WTC11 (cell line): ENCODE data around the gene LDLRAD4. TPM values are rescaled to one million over a fixed set of nuclear protein-coding genes. Genes with fewer than 3 reads are reported as not detected.

Experiments
- ATAC-seq: fragments of 200-7000 bp; cut with Tn5 transposase; 2 replicates; pipeline ENCODE4 v1.10.0; 2021; ENCODE audit warnings: mild to moderate bottlenecking, moderate library complexity
- CTCF ChIA-PET: fragments of 300-600 bp; sonication (Branson Sonifier 250); formaldehyde crosslinking; loops from one replicate; lab custom pipeline; 2021; ENCODE audit warnings: antibody characterized with exemption; lab: Charles Lee
- POLR2A ChIA-PET: fragments of 350-600 bp; sonication (Branson Sonifier 250); formaldehyde crosslinking; loops from one replicate; lab custom pipeline; 2021; ENCODE audit warnings: antibody characterized with exemption; lab: Charles Lee
- DNase-seq: peaks from one replicate; pipeline ENCODE4 v3.0.0; 2021; ENCODE audit warnings: low spot score
- H3K27ac Mint-ChIP-seq: 2 replicates; pipeline ENCODE4 v1.8.0; 2021; ENCODE audit warnings: mixed read lengths
- H3K27me3 Mint-ChIP-seq: 2 replicates; pipeline ENCODE4 v1.8.0; 2021; ENCODE audit warnings: low read depth, mild to moderate bottlenecking, moderate library complexity, mixed read lengths
- H3K36me3 Mint-ChIP-seq: 2 replicates; pipeline ENCODE4 v1.8.0; 2021; ENCODE audit warnings: mixed read lengths
- H3K4me1 Mint-ChIP-seq: 2 replicates; pipeline ENCODE4 v1.8.0; 2022; ENCODE audit warnings: mixed read lengths
- H3K4me3 Mint-ChIP-seq: 2 replicates; pipeline ENCODE4 v1.8.0; 2021; ENCODE audit warnings: mild to moderate bottlenecking, moderate library complexity, mixed read lengths
- H3K9me3 Mint-ChIP-seq: 2 replicates; pipeline ENCODE4 v1.8.0; 2021; ENCODE audit warnings: mixed read lengths
- CREM ChIP-seq: sonication (generic); formaldehyde crosslinking; IDR thresholded peaks from 2 replicates; pipeline ENCODE4 v1.8.1; 2022; ENCODE audit warnings: mild to moderate bottlenecking, missing genetic modification reagents, moderate library complexity
- ETV6 ChIP-seq: sonication (generic); formaldehyde crosslinking; IDR thresholded peaks from 2 replicates; pipeline ENCODE4 v1.8.1; 2022; ENCODE audit warnings: mild to moderate bottlenecking, missing genetic modification reagents
- FOXK1 ChIP-seq: sonication (generic); formaldehyde crosslinking; IDR thresholded peaks from 2 replicates; pipeline ENCODE4 v1.8.0; 2022; ENCODE audit warnings: mild to moderate bottlenecking, moderate library complexity, missing genetic modification reagents
- GRHL2 ChIP-seq: fragments of 250-450 bp; sonication (Bioruptor Pico); IDR thresholded peaks from 2 replicates; pipeline ENCODE4 v1.8.0; 2022; ENCODE audit warnings: mild to moderate bottlenecking, moderate library complexity; ENCODE audit not compliant: insufficient replicate concordance, severe bottlenecking
- JAZF1 ChIP-seq: fragments of 250-450 bp; sonication (Bioruptor Pico); IDR thresholded peaks from 2 replicates; pipeline ENCODE4 v1.9.0; 2021; ENCODE audit warnings: moderate library complexity, mild to moderate bottlenecking, inconsistent platforms
- MYBL2 ChIP-seq: sonication (generic); formaldehyde crosslinking; IDR thresholded peaks from 2 replicates; pipeline ENCODE4 v1.8.1; 2023; ENCODE audit warnings: mild to moderate bottlenecking, moderate library complexity, missing genetic modification reagents
- PREB ChIP-seq: sonication (generic); formaldehyde crosslinking; IDR thresholded peaks from 2 replicates; pipeline ENCODE4 v1.8.1; 2022; ENCODE audit warnings: mild to moderate bottlenecking, missing genetic modification reagents, moderate library complexity, borderline replicate concordance
- TEAD1 ChIP-seq: sonication (generic); formaldehyde crosslinking; IDR thresholded peaks from 2 replicates; pipeline ENCODE4 v1.8.0; 2022; ENCODE audit warnings: mild to moderate bottlenecking, missing genetic modification reagents
- TP53 ChIP-seq: sonication (generic); formaldehyde crosslinking; IDR thresholded peaks from 2 replicates; pipeline ENCODE4 v1.8.1; 2023; ENCODE audit warnings: mild to moderate bottlenecking, missing genetic modification reagents
- USF1 ChIP-seq: sonication (generic); formaldehyde crosslinking; IDR thresholded peaks from 2 replicates; pipeline ENCODE4 v1.8.0; 2022; ENCODE audit warnings: mild to moderate bottlenecking, missing genetic modification reagents
- ZBTB43 ChIP-seq: sonication (generic); formaldehyde crosslinking; IDR thresholded peaks from 2 replicates; pipeline ENCODE4 v1.8.1; 2023; ENCODE audit warnings: mild to moderate bottlenecking, missing genetic modification reagents
- ZNF317 ChIP-seq: sonication (generic); formaldehyde crosslinking; IDR thresholded peaks from 2 replicates; pipeline ENCODE4 v1.8.1; 2023; ENCODE audit warnings: low read depth, mild to moderate bottlenecking, moderate library complexity, missing genetic modification reagents, borderline replicate concordance
- ZNF423 ChIP-seq: fragments of 250-450 bp; sonication (Bioruptor Pico); IDR thresholded peaks from 2 replicates; pipeline ENCODE4 v2.1.2; 2022; ENCODE audit warnings: mild to moderate bottlenecking, moderate library complexity
- ZNF512 ChIP-seq: sonication (generic); formaldehyde crosslinking; IDR thresholded peaks from 2 replicates; pipeline ENCODE4 v1.8.1; 2022; ENCODE audit warnings: missing genetic modification reagents, borderline replicate concordance
- total RNA-seq: library from RNA; stranded (reverse); gene quantifications from 3 replicates; pipeline ENCODE4 v1.2.3, GENCODE V29; 2021
- TF ChIP-seq, protein P1 (sequence below): sonication (generic); formaldehyde crosslinking; IDR thresholded peaks from 2 replicates; pipeline ENCODE4 v1.8.1; 2023; ENCODE audit warnings: mild to moderate bottlenecking, missing genetic modification reagents
- TF ChIP-seq, protein P2 (sequence below): sonication (generic); formaldehyde crosslinking; conservative IDR thresholded peaks from 2 replicates; pipeline ENCODE4 v1.8.1; 2023; ENCODE audit warnings: mild to moderate bottlenecking, low read depth, missing genetic modification reagents, moderate library complexity

LDLRAD4 gene
- total RNA-seq, 1 experiment from 2014 or later = 6.2 TPM

- no peak for TF ChIP-seq ZNF317 (CRISPR knock-in tag)
- TF ChIP-seq, protein P1, sequence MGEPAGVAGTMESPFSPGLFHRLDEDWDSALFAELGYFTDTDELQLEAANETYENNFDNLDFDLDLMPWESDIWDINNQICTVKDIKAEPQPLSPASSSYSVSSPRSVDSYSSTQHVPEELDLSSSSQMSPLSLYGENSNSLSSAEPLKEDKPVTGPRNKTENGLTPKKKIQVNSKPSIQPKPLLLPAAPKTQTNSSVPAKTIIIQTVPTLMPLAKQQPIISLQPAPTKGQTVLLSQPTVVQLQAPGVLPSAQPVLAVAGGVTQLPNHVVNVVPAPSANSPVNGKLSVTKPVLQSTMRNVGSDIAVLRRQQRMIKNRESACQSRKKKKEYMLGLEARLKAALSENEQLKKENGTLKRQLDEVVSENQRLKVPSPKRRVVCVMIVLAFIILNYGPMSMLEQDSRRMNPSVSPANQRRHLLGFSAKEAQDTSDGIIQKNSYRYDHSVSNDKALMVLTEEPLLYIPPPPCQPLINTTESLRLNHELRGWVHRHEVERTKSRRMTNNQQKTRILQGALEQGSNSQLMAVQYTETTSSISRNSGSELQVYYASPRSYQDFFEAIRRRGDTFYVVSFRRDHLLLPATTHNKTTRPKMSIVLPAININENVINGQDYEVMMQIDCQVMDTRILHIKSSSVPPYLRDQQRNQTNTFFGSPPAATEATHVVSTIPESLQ (CRISPR knock-in tag) = no peak
Observed at GRCh38 chr18:13641551-13642439, 423.2 kb downstream of the LDLRAD4 start (continued).

GRCh38 chr18:13642440-13642827 is 423.9 kb downstream of the LDLRAD4 start:
- ATAC-seq (no peak), DNase-seq (no peak)
- CTCF ChIA-PET = interaction anchor here (0.8 kb wide), 1 partner anchor 483 kb away, joined by 3 read pairs; no protein-coding TSS in a partner anchor
- TF ChIP-seq, protein P2, sequence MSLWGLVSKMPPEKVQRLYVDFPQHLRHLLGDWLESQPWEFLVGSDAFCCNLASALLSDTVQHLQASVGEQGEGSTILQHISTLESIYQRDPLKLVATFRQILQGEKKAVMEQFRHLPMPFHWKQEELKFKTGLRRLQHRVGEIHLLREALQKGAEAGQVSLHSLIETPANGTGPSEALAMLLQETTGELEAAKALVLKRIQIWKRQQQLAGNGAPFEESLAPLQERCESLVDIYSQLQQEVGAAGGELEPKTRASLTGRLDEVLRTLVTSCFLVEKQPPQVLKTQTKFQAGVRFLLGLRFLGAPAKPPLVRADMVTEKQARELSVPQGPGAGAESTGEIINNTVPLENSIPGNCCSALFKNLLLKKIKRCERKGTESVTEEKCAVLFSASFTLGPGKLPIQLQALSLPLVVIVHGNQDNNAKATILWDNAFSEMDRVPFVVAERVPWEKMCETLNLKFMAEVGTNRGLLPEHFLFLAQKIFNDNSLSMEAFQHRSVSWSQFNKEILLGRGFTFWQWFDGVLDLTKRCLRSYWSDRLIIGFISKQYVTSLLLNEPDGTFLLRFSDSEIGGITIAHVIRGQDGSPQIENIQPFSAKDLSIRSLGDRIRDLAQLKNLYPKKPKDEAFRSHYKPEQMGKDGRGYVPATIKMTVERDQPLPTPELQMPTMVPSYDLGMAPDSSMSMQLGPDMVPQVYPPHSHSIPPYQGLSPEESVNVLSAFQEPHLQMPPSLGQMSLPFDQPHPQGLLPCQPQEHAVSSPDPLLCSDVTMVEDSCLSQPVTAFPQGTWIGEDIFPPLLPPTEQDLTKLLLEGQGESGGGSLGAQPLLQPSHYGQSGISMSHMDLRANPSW (CRISPR knock-in tag) = no peak
- TF ChIP-seq MYBL2 (CRISPR knock-in tag) = no peak
- no peak for TF ChIP-seq CREM (CRISPR knock-in tag)
- no peak for TF ChIP-seq JAZF1
- TF ChIP-seq ZBTB43 (CRISPR knock-in tag) = no peak
- no peak for TF ChIP-seq USF1
- TF ChIP-seq TP53 = no peak
- TF ChIP-seq ZNF423 (CRISPR knock-in tag) = no peak
- TF ChIP-seq FOXK1 (CRISPR knock-in tag) = no peak
- TF ChIP-seq PREB (CRISPR knock-in tag) = no peak
- TF ChIP-seq GRHL2 (CRISPR knock-in tag) = no peak
- TF ChIP-seq ETV6 (CRISPR knock-in tag) = no peak
- no peak for TF ChIP-seq TEAD1 (CRISPR knock-in tag)
- no peak for TF ChIP-seq ZNF512
- Mint-ChIP-seq H3K27ac (no peak overlapping the region), H3K36me3 (no peaks in the 10 kb centered on the region), H3K9me3 (no peaks in the 10 kb centered on the region), H3K4me3 (peak overlapping the region; percentile 62), H3K4me1 (peaks cover 4% of the 10 kb centered on the region), H3K27me3 (peaks cover 15% of the 10 kb centered on the region; the same call in 1 of the 2 replicates)
- POLR2A ChIA-PET = no interaction called here
